Ectodermal cell (in vitro differentiated cells): Measurements from ENCODE around the gene GABBR2.

ENCODE experiments used
- H3K27ac ChIP-seq: 2 replicates; pipeline ENCODE4 v1.7.0; 2013; ENCODE audit warnings: mild to moderate bottlenecking, low read depth, low read length; ENCODE audit not compliant: insufficient read depth, poor library complexity, severe bottlenecking
- H3K27me3 ChIP-seq: 2 replicates; pipeline ENCODE4 v1.7.0; 2013; ENCODE audit warnings: mild to moderate bottlenecking, low read length; ENCODE audit not compliant: insufficient read depth, control insufficient read depth, poor library complexity, severe bottlenecking
- H3K36me3 ChIP-seq: one replicate; pipeline ENCODE4 v1.7.0; 2013; ENCODE audit warnings: low read length; ENCODE audit not compliant: control insufficient read depth, insufficient read depth
- H3K4me1 ChIP-seq: one replicate; pipeline ENCODE4 v1.7.0; 2013; ENCODE audit warnings: low read length; ENCODE audit not compliant: control insufficient read depth, insufficient read depth
- H3K4me3 ChIP-seq: 2 replicates; pipeline ENCODE4 v1.7.0; 2013; ENCODE audit warnings: low read depth, low read length, control low read depth; ENCODE audit not compliant: insufficient read depth
- H3K9me3 ChIP-seq: 2 replicates; pipeline ENCODE4 v1.7.0; 2013; ENCODE audit warnings: mild to moderate bottlenecking, low read length, moderate library complexity; ENCODE audit not compliant: control insufficient read depth
- WGBS, 2 experiments: methylation state at CpG; one replicate each; pipeline ENCODE4 v1.1.7; 2013; ENCODE audit warnings: missing lambda C conversion rate in 2 of 2; 5-methylcytosine and 5-hydroxymethylcytosine counted together

Gene GABBR2

GRCh38 chr9:98324801-98325200 is 383.9 kb downstream of the GABBR2 start:
- Histone ChIP-seq H3K27me3 (peaks cover 3% of the 10 kb centered on the region), H3K36me3 (no peaks in the 10 kb centered on the region), H3K27ac (no peak overlapping the region), H3K4me3 (no peak overlapping the region), H3K9me3 (no peaks in the 10 kb centered on the region), H3K4me1 (no peaks in the 10 kb centered on the region)
- 87 to 91% methylated on average over 6 of the region's 6 CpGs for WGBS, 2 experiments

DNA sequence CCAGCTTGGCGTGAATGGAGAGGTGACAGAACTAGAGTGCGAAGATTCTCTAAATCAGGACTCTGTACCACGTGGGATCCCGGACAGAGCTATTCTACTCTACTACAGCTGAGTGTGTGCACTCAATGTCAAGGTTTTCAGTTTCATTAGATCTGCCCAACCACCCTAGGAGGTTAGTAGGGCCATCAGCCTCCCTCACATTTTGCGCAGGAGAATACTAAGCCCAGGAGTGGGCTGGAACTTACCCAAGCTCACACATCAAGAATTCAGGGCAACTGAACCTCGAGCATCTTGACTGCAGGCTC is 385.0 kb downstream of the GABBR2 start:
- Histone ChIP-seq H3K36me3 (no peaks in the 10 kb centered on the region), H3K4me3 (no peak overlapping the region), H3K27me3 (peaks cover 1% of the 10 kb centered on the region), H3K9me3 (no peaks in the 10 kb centered on the region), H3K27ac (no peak overlapping the region), H3K4me1 (no peaks in the 10 kb centered on the region)
- 90 to 92% methylated on average over 6 of the region's 6 CpGs for WGBS, 2 experiments

DNA sequence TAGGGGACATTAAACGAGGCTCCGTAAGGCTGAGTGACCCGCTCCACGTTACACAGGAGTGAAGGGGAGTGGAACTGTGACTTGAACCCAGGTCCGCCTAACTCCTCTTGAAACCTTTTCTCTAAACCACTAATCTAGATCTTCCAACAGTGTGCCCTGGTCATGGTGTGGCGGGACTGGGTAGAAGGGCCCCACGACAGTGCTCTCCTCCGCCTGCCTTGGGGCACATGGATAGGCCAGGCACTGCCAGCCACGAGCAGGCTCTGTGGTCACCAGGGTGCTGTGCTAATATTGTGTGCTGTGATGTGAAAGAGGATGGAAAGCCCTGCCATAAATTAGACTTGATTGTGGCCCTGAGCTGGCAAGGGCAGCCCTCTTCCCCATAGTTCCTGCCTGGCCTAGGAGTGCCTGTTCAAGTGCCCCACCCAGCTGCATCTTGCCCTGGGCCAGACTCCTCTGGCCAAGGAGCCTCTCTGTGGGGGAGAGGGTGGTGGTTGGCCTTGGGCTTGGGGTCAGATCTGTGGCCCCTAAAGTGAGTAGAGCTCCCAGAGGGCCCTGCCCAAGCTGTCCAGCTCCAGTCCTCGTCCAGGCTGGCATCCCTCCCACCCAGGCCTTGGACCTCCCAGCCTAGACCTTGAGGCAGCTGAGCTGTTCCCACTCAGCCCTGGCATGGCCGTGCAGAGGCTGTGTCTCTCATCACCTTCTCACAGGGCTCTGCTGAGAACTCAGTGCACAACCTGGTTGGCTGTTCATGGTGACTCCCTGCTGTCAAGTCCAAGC is 385.5 kb downstream of the GABBR2 start:
- no peaks in the 10 kb centered on the region for H3K9me3 ChIP-seq
- H3K27me3 ChIP-seq: no peaks in the 10 kb centered on the region
- H3K36me3 ChIP-seq: no peaks in the 10 kb centered on the region
- H3K27ac ChIP-seq: no peak overlapping the region
- H3K4me1 ChIP-seq: no peaks in the 10 kb centered on the region
- WGBS, 2 experiments: 90 to 94% methylated on average over 11 of the region's 11 CpGs
- H3K4me3 ChIP-seq: no peak overlapping the region

DNA sequence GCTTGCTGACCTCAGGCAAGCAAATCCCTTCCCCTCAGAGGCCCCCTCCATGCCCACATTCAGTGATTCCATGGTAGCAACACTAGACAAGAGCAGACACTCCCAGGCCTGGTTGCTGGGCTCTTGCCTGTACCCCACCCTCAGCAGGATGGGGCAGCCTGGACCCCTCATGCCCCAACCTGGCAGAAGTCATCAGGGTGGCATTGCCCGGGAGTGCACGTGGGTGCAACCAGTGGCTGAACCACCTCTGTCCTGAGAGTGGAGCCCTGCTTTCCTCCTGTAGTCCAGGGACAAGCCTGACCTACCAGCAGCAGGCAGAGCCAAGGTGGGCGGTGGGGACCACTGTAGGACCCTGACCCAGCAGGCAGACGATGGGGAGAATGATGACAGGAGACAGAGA is 387.5 kb downstream of the GABBR2 start:
- H3K9me3 ChIP-seq: no peaks in the 10 kb centered on the region
- H3K36me3 ChIP-seq: no peaks in the 10 kb centered on the region
- H3K27ac ChIP-seq: no peak overlapping the region
- H3K4me1 ChIP-seq: no peaks in the 10 kb centered on the region
- H3K27me3 ChIP-seq: no peaks in the 10 kb centered on the region
- 90 to 92% methylated on average over 4 of the region's 4 CpGs for WGBS, 2 experiments
- no peak overlapping the region for H3K4me3 ChIP-seq

DNA sequence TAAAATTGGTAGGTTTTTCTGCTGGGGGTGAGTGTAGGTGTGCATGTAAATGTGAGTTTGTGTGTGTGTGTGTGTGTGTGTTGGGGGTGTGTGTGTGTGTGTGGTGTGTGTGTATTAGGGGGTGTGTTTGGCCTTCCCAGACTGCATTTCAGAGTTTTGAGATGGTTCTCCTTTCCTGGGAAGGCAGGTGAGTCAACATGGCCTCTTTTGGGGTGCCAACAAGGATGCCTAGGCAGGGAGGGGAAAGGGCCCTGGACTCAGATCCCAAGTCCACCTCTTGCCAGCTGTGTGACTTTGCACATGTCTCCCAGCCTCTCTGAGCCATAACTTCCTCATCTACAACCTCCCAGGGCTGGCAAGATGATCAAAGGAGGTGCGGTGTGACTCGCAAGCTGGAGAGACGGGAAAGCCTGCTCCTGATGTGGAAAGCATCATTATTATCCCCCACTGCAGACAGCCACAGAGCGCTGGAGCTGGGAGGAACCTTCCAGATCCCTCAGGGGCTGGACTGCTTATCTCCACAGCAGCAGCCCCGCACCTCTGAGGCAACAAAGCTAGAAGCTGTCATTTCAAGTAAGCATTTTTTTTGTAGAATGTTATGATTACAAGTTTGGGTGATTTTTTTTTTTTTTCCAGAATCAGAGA is 389.8 kb downstream of the GABBR2 start:
- Histone ChIP-seq H3K36me3 (no peaks in the 10 kb centered on the region), H3K27me3 (no peaks in the 10 kb centered on the region), H3K4me3 (no peak overlapping the region), H3K4me1 (no peaks in the 10 kb centered on the region), H3K9me3 (no peaks in the 10 kb centered on the region), H3K27ac (no peak overlapping the region)
- 93 to 97% methylated on average over 5 of the region's 5 CpGs for WGBS, 2 experiments

GRCh38 chr9:98318041-98318790 is 390.5 kb downstream of the GABBR2 start:
- Histone ChIP-seq H3K36me3 (no peaks in the 10 kb centered on the region), H3K27ac (no peak overlapping the region), H3K4me3 (no peak overlapping the region), H3K9me3 (no peaks in the 10 kb centered on the region), H3K27me3 (no peaks in the 10 kb centered on the region), H3K4me1 (no peaks in the 10 kb centered on the region)
- WGBS, 2 experiments: 91 to 95% methylated on average over 17 of the region's 17 CpGs

GRCh38 chr9:98317134-98317857 is 391.4 kb downstream of the GABBR2 start:
- no peak overlapping the region for H3K4me3 ChIP-seq
- WGBS, 2 experiments: 82 to 86% methylated on average over 12 to 14 of the region's 14 CpGs
- no peaks in the 10 kb centered on the region for H3K4me1 ChIP-seq
- H3K36me3 ChIP-seq: no peaks in the 10 kb centered on the region
- no peaks in the 10 kb centered on the region for H3K9me3 ChIP-seq
- no peaks in the 10 kb centered on the region for H3K27me3 ChIP-seq
- no peak overlapping the region for H3K27ac ChIP-seq

DNA sequence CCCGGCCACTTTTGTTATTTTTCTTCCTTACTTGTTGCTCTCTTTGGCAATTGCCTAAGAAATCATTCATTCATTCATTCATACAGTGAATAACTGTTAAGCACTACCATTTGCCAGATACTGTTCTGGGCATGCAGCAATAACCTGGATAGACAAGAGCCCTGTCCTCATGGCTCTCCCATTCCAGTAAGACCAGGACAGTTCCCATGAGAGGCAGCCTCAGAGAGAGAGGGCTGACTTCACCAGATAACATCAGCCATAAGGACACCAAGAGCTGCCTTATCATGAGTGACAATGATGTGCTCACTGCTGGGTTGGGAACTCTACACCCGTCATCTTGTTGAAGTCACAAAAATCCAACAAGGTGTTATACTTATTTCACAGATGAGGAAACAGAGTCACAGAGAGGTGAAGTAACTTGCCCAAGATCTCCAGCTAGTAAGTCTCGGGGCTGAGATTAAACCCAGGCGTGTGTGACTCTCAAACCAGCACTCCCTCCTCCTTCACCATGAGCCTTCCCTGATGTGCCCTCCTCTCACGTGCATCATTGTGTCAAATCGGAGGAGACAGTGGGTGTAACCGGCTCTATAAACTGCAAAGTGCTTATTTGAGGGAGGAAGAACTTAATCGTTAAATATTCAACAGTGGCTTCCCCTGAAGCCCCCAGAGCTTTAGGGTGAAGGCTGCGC is 392.1 kb downstream of the GABBR2 start:
- 91% methylated on average over 9 of the region's 9 CpGs for WGBS, 2 experiments
- Histone ChIP-seq H3K4me1 (no peaks in the 10 kb centered on the region), H3K27me3 (no peaks in the 10 kb centered on the region), H3K9me3 (no peaks in the 10 kb centered on the region), H3K4me3 (no peak overlapping the region), H3K36me3 (no peaks in the 10 kb centered on the region), H3K27ac (no peak overlapping the region)

GRCh38 chr9:98315551-98316060 is 393.1 kb downstream of the GABBR2 start:
- Histone ChIP-seq H3K27me3 (no peaks in the 10 kb centered on the region), H3K36me3 (no peaks in the 10 kb centered on the region), H3K4me1 (no peaks in the 10 kb centered on the region), H3K27ac (no peak overlapping the region), H3K9me3 (no peaks in the 10 kb centered on the region), H3K4me3 (no peak overlapping the region)
- 46 to 52% methylated on average over 9 of the region's 9 CpGs for WGBS, 2 experiments
